Astrocyte (in vitro differentiated cells and primary cell): ENCODE data around the gene ANKRD36C. TPM values are rescaled to one million over a fixed set of nuclear protein-coding genes. Genes with fewer than 3 reads are reported as not detected.
"Not testable (repeated sequence)": the region's sequence is repeated elsewhere in the genome, so short reads cannot be mapped to it uniquely, and the experiment has no call there.

Experiments used
- DNase-seq: peaks from one replicate; pipeline ENCODE4 v3.0.0-alpha.2; 2010; ENCODE audit warnings: low read depth
- FAIRE-seq: peaks from 2 replicates; lab custom pipeline; 2011; peaks lifted over from hg19 to GRCh38; lab: Jason Lieb, UNC
- H2AFZ ChIP-seq: 2 replicates; pipeline ENCODE4 v1.6.0; 2012; ENCODE audit warnings: low read depth, low read length, inconsistent platforms
- H3K27ac ChIP-seq: 2 replicates; pipeline ENCODE4 v1.5.1; 2011; ENCODE audit warnings: low read depth, low read length, inconsistent platforms
- H3K27me3 ChIP-seq: 2 replicates; pipeline ENCODE4 v1.6.0; 2011; ENCODE audit warnings: low read length, inconsistent platforms; ENCODE audit not compliant: insufficient read depth
- H3K36me3 ChIP-seq: 2 replicates; pipeline ENCODE4 v1.5.1; 2011; ENCODE audit warnings: low read length, inconsistent platforms; ENCODE audit not compliant: insufficient read depth
- H3K4me1 ChIP-seq: 2 replicates; pipeline ENCODE4 v1.5.1; 2011; ENCODE audit warnings: low read length, inconsistent platforms; ENCODE audit not compliant: insufficient read depth
- H3K4me2 ChIP-seq: 2 replicates; pipeline ENCODE4 v1.6.0; 2012; ENCODE audit warnings: low read length, inconsistent platforms
- H3K4me3 ChIP-seq: 2 replicates; pipeline ENCODE4 v1.5.1; 2011; ENCODE audit warnings: low read depth, mild to moderate bottlenecking, low read length, inconsistent platforms; ENCODE audit not compliant: insufficient read depth
- H3K79me2 ChIP-seq: 2 replicates; pipeline ENCODE4 v1.6.0; 2012; ENCODE audit warnings: mild to moderate bottlenecking, low read length, inconsistent platforms; ENCODE audit not compliant: insufficient read depth
- H3K9ac ChIP-seq: 2 replicates; pipeline ENCODE4 v1.6.0; 2012; ENCODE audit warnings: mild to moderate bottlenecking, low read length, inconsistent platforms
- H3K9me3 ChIP-seq: 2 replicates; pipeline ENCODE4 v1.5.1; 2012; ENCODE audit warnings: low read depth, mild to moderate bottlenecking, low read length, inconsistent platforms; ENCODE audit not compliant: insufficient read depth
- H4K20me1 ChIP-seq: 2 replicates; pipeline ENCODE4 v1.6.0; 2012; ENCODE audit warnings: low read length, inconsistent platforms; ENCODE audit not compliant: insufficient read depth
- H3K27ac Mint-ChIP-seq: one replicate; pipeline ENCODE4 v1.8.0; 2021; ENCODE audit warnings: mild to moderate bottlenecking, mixed read lengths; ENCODE audit not compliant: unreplicated experiment
- H3K27me3 Mint-ChIP-seq: one replicate; pipeline ENCODE4 v1.8.0; 2021; ENCODE audit warnings: low read depth, mixed read lengths; ENCODE audit not compliant: unreplicated experiment
- H3K36me3 Mint-ChIP-seq: one replicate; pipeline ENCODE4 v1.8.0; 2021; ENCODE audit warnings: low read depth, mixed read lengths; ENCODE audit not compliant: unreplicated experiment
- H3K4me1 Mint-ChIP-seq: one replicate; pipeline ENCODE4 v1.8.0; 2021; ENCODE audit warnings: low read depth, mixed read lengths; ENCODE audit not compliant: unreplicated experiment
- H3K4me3 Mint-ChIP-seq: one replicate; pipeline ENCODE4 v1.8.0; 2021; ENCODE audit warnings: mild to moderate bottlenecking, moderate library complexity, mixed read lengths; ENCODE audit not compliant: unreplicated experiment
- H3K9me3 Mint-ChIP-seq: one replicate; pipeline ENCODE4 v1.8.0; 2021; ENCODE audit warnings: mild to moderate bottlenecking, mixed read lengths; ENCODE audit not compliant: unreplicated experiment
- EZH2 ChIP-seq: IDR thresholded peaks from 2 replicates; pipeline ENCODE4 v1.6.1; 2012; ENCODE audit warnings: mild to moderate bottlenecking, low read length, inconsistent platforms; ENCODE audit not compliant: insufficient read depth
- total RNA-seq: library from RNA; stranded (reverse); gene quantifications from 2 replicates; pipeline ENCODE4 v1.2.1, GENCODE V29; 2021
- TF ChIP-seq, protein P1 (sequence below): IDR thresholded peaks from 2 replicates; pipeline ENCODE4 v1.5.1; 2011; ENCODE audit warnings: low read depth, mild to moderate bottlenecking, inconsistent platforms, low read length, moderate library complexity; ENCODE audit not compliant: insufficient read depth

Gene ANKRD36C
- total RNA-seq, 1 donor from 2014 or later, result 24.7 TPM

DNA sequence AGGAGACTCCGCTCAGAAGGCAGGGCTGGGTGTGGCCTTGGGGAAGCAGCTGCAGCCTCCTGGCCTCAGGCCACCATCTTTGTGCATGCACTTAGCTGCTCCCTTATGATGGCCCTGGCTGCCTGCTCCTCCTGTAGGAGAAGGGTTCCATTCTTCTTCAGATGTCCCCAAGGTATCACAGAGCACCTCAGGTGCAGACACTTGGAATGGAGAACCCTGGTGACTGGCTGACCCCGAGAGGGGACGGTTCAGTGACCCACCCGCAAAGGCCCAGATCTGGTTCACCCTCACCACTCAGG lies 33.5 kb upstream of the ANKRD36C start:
- Histone ChIP-seq H3K4me1 (no peaks in the 10 kb centered on the region), H3K27ac (no peak overlapping the region), H3K79me2 (no peaks in the 10 kb centered on the region), H3K27me3 (no peaks in the 10 kb centered on the region), H3K9me3 (no peaks in the 10 kb centered on the region), H3K4me2 (no peak overlapping the region), H4K20me1 (no peaks in the 10 kb centered on the region), H3K36me3 (no peaks in the 10 kb centered on the region), H3K4me3 (no peak overlapping the region), H3K9ac (no peak overlapping the region), H2AFZ (no peak overlapping the region)
- H3K27ac Mint-ChIP-seq, result no peak overlapping the region
- peaks cover 10% of the 10 kb centered on the region for H3K27me3 Mint-ChIP-seq
- DNase-seq, result no peak
- H3K9me3 Mint-ChIP-seq, result no peaks in the 10 kb centered on the region
- H3K36me3 Mint-ChIP-seq, result no peaks in the 10 kb centered on the region
- no peak for TF ChIP-seq EZH2
- TF ChIP-seq, protein P1, sequence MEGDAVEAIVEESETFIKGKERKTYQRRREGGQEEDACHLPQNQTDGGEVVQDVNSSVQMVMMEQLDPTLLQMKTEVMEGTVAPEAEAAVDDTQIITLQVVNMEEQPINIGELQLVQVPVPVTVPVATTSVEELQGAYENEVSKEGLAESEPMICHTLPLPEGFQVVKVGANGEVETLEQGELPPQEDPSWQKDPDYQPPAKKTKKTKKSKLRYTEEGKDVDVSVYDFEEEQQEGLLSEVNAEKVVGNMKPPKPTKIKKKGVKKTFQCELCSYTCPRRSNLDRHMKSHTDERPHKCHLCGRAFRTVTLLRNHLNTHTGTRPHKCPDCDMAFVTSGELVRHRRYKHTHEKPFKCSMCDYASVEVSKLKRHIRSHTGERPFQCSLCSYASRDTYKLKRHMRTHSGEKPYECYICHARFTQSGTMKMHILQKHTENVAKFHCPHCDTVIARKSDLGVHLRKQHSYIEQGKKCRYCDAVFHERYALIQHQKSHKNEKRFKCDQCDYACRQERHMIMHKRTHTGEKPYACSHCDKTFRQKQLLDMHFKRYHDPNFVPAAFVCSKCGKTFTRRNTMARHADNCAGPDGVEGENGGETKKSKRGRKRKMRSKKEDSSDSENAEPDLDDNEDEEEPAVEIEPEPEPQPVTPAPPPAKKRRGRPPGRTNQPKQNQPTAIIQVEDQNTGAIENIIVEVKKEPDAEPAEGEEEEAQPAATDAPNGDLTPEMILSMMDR, result no peak
- H3K4me3 Mint-ChIP-seq, result no peak overlapping the region
- no peaks in the 10 kb centered on the region for H3K4me1 Mint-ChIP-seq
- no peak for FAIRE-seq

DNA sequence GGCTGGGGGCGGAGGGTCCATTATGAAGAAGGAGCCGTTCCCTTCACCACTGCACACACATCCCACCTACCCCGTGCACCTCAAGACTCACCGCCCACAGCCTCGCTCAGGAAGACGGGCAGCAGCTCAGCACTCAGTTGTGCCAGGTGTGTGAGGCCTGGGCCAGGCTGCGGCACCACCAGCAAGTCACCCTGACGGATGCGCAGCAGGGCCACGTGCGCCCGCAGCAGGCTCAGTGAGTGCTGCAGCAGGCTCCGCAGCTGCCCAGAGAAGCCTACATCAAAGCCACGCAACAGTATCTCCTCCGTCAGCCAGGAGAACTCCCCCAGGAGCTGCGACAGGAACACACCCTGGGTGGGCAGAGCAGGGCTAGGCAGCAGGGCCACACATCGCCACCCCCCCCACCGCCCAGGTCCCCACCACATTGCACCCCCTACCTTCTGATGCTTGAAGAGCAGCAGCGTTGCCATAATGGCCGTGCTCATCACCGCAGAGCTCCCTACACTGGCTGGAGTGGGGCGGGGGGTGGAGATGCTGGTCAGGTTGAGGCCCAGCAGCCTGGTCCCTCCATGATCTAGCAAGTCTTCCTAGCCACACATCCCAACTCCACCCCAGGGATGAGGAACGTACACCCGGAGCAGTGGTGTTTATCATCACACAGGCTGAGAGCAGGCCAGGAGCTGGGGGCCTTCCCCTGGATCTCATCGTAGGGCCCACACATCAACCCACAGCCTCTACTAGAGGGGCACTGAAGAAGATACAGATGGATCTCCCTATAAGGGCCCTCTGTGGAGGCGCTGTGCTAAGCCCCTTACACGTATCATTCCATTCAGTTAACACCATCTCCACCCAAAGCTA lies 32.9 kb upstream of the ANKRD36C start:
- H3K9me3 Mint-ChIP-seq, result no peaks in the 10 kb centered on the region
- FAIRE-seq (no peak), DNase-seq (no peak)
- Histone ChIP-seq H3K9me3 (no peaks in the 10 kb centered on the region), H3K79me2 (no peaks in the 10 kb centered on the region), H4K20me1 (no peaks in the 10 kb centered on the region), H3K4me2 (no peak overlapping the region), H3K9ac (no peak overlapping the region), H3K27me3 (no peaks in the 10 kb centered on the region), H3K4me3 (no peak overlapping the region), H3K27ac (no peak overlapping the region), H3K36me3 (no peaks in the 10 kb centered on the region), H2AFZ (no peak overlapping the region), H3K4me1 (peaks cover 2% of the 10 kb centered on the region)
- H3K4me1 Mint-ChIP-seq, result no peaks in the 10 kb centered on the region
- no peak for TF ChIP-seq EZH2
- TF ChIP-seq, protein P1, result no peak
- peaks cover 10% of the 10 kb centered on the region for H3K27me3 Mint-ChIP-seq
- no peak overlapping the region for H3K27ac Mint-ChIP-seq
- H3K36me3 Mint-ChIP-seq, result no peaks in the 10 kb centered on the region
- no peak overlapping the region for H3K4me3 Mint-ChIP-seq

DNA sequence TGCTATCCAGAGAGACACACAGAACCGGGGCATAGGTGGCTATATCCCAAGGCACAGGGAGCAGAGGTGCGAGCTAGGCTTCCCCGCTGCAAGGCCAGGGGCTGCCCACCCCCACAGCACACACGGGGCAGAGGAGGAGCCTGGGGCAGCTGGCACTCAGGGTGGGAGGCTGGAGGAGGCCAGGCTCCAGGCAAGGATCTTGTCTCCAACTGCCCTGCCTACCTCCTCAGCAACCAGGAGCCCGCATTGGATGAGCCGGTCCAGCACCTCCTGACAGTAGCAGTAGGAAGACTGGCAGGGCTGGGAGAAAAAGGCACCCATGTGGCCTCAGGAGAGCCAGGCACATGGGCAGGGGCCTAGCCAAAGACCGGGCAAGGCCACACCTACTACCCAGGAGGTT lies 32.1 kb upstream of the ANKRD36C start:
- not testable (repeated sequence) for H3K4me1 ChIP-seq, H3K9me3 Mint-ChIP-seq, H3K4me3 Mint-ChIP-seq, H3K9me3 ChIP-seq, H3K79me2 ChIP-seq, H2AFZ ChIP-seq, H3K4me3 ChIP-seq, H3K27me3 ChIP-seq, H4K20me1 ChIP-seq, H3K27ac Mint-ChIP-seq, H3K36me3 ChIP-seq, FAIRE-seq, H3K36me3 Mint-ChIP-seq, DNase-seq, H3K27ac ChIP-seq, H3K4me2 ChIP-seq, H3K4me1 Mint-ChIP-seq, H3K9ac ChIP-seq
- peaks cover 10% of the 10 kb centered on the region for H3K27me3 Mint-ChIP-seq
